Measurements from ENCODE around the gene FSTL4. TPM values are rescaled to one million over a fixed set of nuclear protein-coding genes. Genes with fewer than 3 reads are reported as not detected.

Gene FSTL4
- total and polyA plus RNA-seq, 2 donors (not counting 1 experiment from before 2014, with no cell fraction given), result 0.31 to 6.7 TPM

GRCh38 chr5:133371371-133372155, 240.8 kb downstream of the FSTL4 start:
- peaks cover 32% of the 10 kb centered on the region for H3K27me3 Mint-ChIP-seq
- H3K9me3 Mint-ChIP-seq (ENCODE audit: insufficient read depth), result peaks cover 12% of the 10 kb centered on the region
- CTCF ChIA-PET, result interaction anchor here (0.6 kb wide), 1 partner anchor 1461 kb away, joined by 4 read pairs; no protein-coding TSS in a partner anchor
- Histone ChIP-seq H3K9me3 (ENCODE audit: control extremely low read depth in 1 of 3, control insufficient read depth in 2 of 3, insufficient read depth in 1 of 3, low read length in 2 of 3) (peaks cover 0 to 5% (median 5%) of the 10 kb centered on the region in 3 donors), H4K20me1 (ENCODE audit: control insufficient read depth, insufficient read depth, low read length, poor library complexity, severe bottlenecking) (no peaks in the 10 kb centered on the region), H3K79me2 (ENCODE audit: control insufficient read depth, insufficient read depth, low read length) (no peaks in the 10 kb centered on the region), H3K27ac (ENCODE audit: low read length in 2 of 2) (no peak overlapping the region), H3K4me2 (replicated peaks; ENCODE audit: low read depth, low read length, poor library complexity, severe bottlenecking) (no peak overlapping the region), H3K4me3 (ENCODE audit: control extremely low read depth in 1 of 5, extremely low read depth in 1 of 5, insufficient read depth in 1 of 5, low read depth in 2 of 5, low read length in 4 of 5) (no peak overlapping the region), H3K4me1 (ENCODE audit: control insufficient read depth in 2 of 2, insufficient read depth in 2 of 2, low read length in 2 of 2) (no peaks in the 10 kb centered on the region), H3K27me3 (replicated peaks in 1 of 4; ENCODE audit: control extremely low read depth in 1 of 4, control insufficient read depth in 3 of 4, insufficient read depth in 4 of 4, low read length in 3 of 4) (peaks cover 0 to 6% (median 0%) of the 10 kb centered on the region in 4 experiments), H2AFZ (ENCODE audit: insufficient read depth, low read depth, low read length, poor library complexity, severe bottlenecking) (no peak overlapping the region), H3K9ac (ENCODE audit: low read length) (no peak overlapping the region), H3K36me3 (replicated peaks in 1 of 2; ENCODE audit: control extremely low read depth in 1 of 2, control insufficient read depth in 1 of 2, extremely low read depth in 1 of 2, insufficient read depth in 2 of 2, low read length in 1 of 2) (no peaks in the 10 kb centered on the region)
- no peak for DNase-seq
- 92% methylated on average over 11 of the region's 15 CpGs for WGBS (ENCODE audit: insufficient coverage)
- no peak overlapping the region for H3K4me3 Mint-ChIP-seq
- no peak for TF ChIP-seq CTCF (IDR thresholded peaks at IDR 0.05)
- TF ChIP-seq EZH2 (IDR thresholded peaks at IDR 0.05; ENCODE audit: borderline replicate concordance, insufficient read depth, low read depth, low read length, poor library complexity, severe bottlenecking), result no peak
- no peak overlapping the region for H3K27ac Mint-ChIP-seq
- H3K4me1 Mint-ChIP-seq, result no peaks in the 10 kb centered on the region
- no peak for ATAC-seq (ENCODE audit: low read depth)
- intact Hi-C loops (cut with micrococcal nuclease), result no loop called here
- POLR2A ChIA-PET, result no interaction called here

- no peak overlapping the region for H3K4me3 ChIP-seq (ENCODE audit: control extremely low read depth in 1 of 5, extremely low read depth in 1 of 5, insufficient read depth in 1 of 5, low read depth in 2 of 5, low read length in 4 of 5)
- no peak for TF ChIP-seq EZH2 (IDR thresholded peaks at IDR 0.05; ENCODE audit: borderline replicate concordance, insufficient read depth, low read depth, low read length, poor library complexity, severe bottlenecking)
- no peak for TF ChIP-seq CTCF (IDR thresholded peaks at IDR 0.05)
- H3K4me2 ChIP-seq (replicated peaks; ENCODE audit: low read depth, low read length, poor library complexity, severe bottlenecking), result no peak overlapping the region
- no peak for ATAC-seq (ENCODE audit: low read depth)
- H3K4me1 ChIP-seq (ENCODE audit: control insufficient read depth in 2 of 2, insufficient read depth in 2 of 2, low read length in 2 of 2), result no peaks in the 10 kb centered on the region
- H3K79me2 ChIP-seq (ENCODE audit: control insufficient read depth, insufficient read depth, low read length), result no peaks in the 10 kb centered on the region
- CTCF ChIA-PET, result no interaction called here
- peaks cover 0 to 6% (median 0%) of the 10 kb centered on the region in 4 experiments for H3K27me3 ChIP-seq (replicated peaks in 1 of 4; ENCODE audit: control extremely low read depth in 1 of 4, control insufficient read depth in 3 of 4, insufficient read depth in 4 of 4, low read length in 3 of 4)
- H2AFZ ChIP-seq (ENCODE audit: insufficient read depth, low read depth, low read length, poor library complexity, severe bottlenecking), result no peak overlapping the region
- no peak for DNase-seq
- H3K27me3 Mint-ChIP-seq, result peaks cover 27% of the 10 kb centered on the region
- intact Hi-C loops (cut with micrococcal nuclease), result no loop called here
- H3K4me3 Mint-ChIP-seq, result no peak overlapping the region
- H3K27ac Mint-ChIP-seq, result no peak overlapping the region
- POLR2A ChIA-PET, result no interaction called here
- peaks cover 7% of the 10 kb centered on the region for H3K9me3 Mint-ChIP-seq (ENCODE audit: insufficient read depth)
- WGBS (ENCODE audit: insufficient coverage), result 94% methylated on average over 7 of the region's 7 CpGs
- no peaks in the 10 kb centered on the region for H3K36me3 ChIP-seq (replicated peaks in 1 of 2; ENCODE audit: control extremely low read depth in 1 of 2, control insufficient read depth in 1 of 2, extremely low read depth in 1 of 2, insufficient read depth in 2 of 2, low read length in 1 of 2)
- peaks cover 0 to 5% (median 5%) of the 10 kb centered on the region in 3 donors for H3K9me3 ChIP-seq (ENCODE audit: control extremely low read depth in 1 of 3, control insufficient read depth in 2 of 3, insufficient read depth in 1 of 3, low read length in 2 of 3)
- H4K20me1 ChIP-seq (ENCODE audit: control insufficient read depth, insufficient read depth, low read length, poor library complexity, severe bottlenecking), result no peaks in the 10 kb centered on the region
- no peaks in the 10 kb centered on the region for H3K4me1 Mint-ChIP-seq
- no peak overlapping the region for H3K9ac ChIP-seq (ENCODE audit: low read length)
- H3K27ac ChIP-seq (ENCODE audit: low read length in 2 of 2), result no peak overlapping the region
Measured at GRCh38 chr5:133370904-133371303, 241.4 kb downstream of the FSTL4 start.

Measured in B cell (primary cell).